A673 (cell line): ENCODE measurements around the gene CCDC39. TPM values are rescaled to one million over a fixed set of nuclear protein-coding genes. Genes with fewer than 3 reads are reported as not detected.

Experiments
- Bru-seq: library from RNA; stranded (reverse); fragments of 400-500 nt; gene quantifications from one replicate; lab custom pipeline; 2021; lab: Mats Ljungman, UMichigan
- BruChase-seq, 2 experiments: library from RNA; stranded (reverse); fragments of 400-500 nt; gene quantifications; one replicate each; lab custom pipeline; 2021; lab: Mats Ljungman, UMichigan
- BruUV-seq: library from RNA; stranded (reverse); fragments of 400-500 nt; replicated peaks from 2 replicates; lab custom pipeline; 2021; lab: Mats Ljungman, UMichigan
- CTCF ChIA-PET: fragments of 300-600 bp; sonication (Branson Sonifier 250); formaldehyde crosslinking; loops from one replicate; lab custom pipeline; 2022; ENCODE audit warnings: antibody characterized with exemption; lab: Charles Lee
- POLR2A ChIA-PET: fragments of 300-600 bp; sonication (Branson Sonifier 250); formaldehyde crosslinking; loops from one replicate; lab custom pipeline; 2022; ENCODE audit warnings: antibody characterized with exemption; ENCODE audit not compliant: low non-redundant PET; lab: Charles Lee
- DNase-seq: peaks from one replicate; pipeline ENCODE4 v3.0.0-alpha.2; 2015; ENCODE audit warnings: low spot score
- H3K27ac ChIP-seq: fragments of 200-600 bp; sonication (generic); 2 replicates; pipeline ENCODE4 v1.5.1; 2016; ENCODE audit warnings: mixed run types, low read depth, mild to moderate bottlenecking, mixed read lengths, antibody characterized with exemption, low read length; ENCODE audit not compliant: poor library complexity, severe bottlenecking
- H3K27me3 ChIP-seq: fragments of 200-600 bp; sonication (generic); replicated peaks from 2 replicates; pipeline ENCODE4 v1.6.1; 2017; ENCODE audit warnings: mixed run types, low read depth, mild to moderate bottlenecking, mixed read lengths, antibody characterized with exemption, low read length; ENCODE audit not compliant: insufficient read depth, poor library complexity
- H3K36me3 ChIP-seq: fragments of 200-600 bp; sonication (generic); 2 replicates; pipeline ENCODE4 v1.6.1; 2016; ENCODE audit warnings: mixed run types, mild to moderate bottlenecking, mixed read lengths, antibody characterized with exemption, low read length; ENCODE audit not compliant: insufficient read depth, poor library complexity, severe bottlenecking
- H3K4me1 ChIP-seq: fragments of 200-600 bp; sonication (generic); 2 replicates; pipeline ENCODE4 v1.6.1; 2017; ENCODE audit warnings: mixed run types, mild to moderate bottlenecking, mixed read lengths, antibody characterized with exemption, low read length; ENCODE audit not compliant: insufficient read depth, poor library complexity, severe bottlenecking
- H3K4me3 ChIP-seq: fragments of 200-600 bp; sonication (generic); 2 replicates; pipeline ENCODE4 v1.5.1; 2016; ENCODE audit warnings: low read depth, mixed run types, mild to moderate bottlenecking, mixed read lengths, low read length; ENCODE audit not compliant: poor library complexity, severe bottlenecking
- H3K9me3 ChIP-seq: fragments of 200-600 bp; sonication (generic); 2 replicates; pipeline ENCODE4 v1.6.1; 2016; ENCODE audit warnings: mixed run types, low read depth, mild to moderate bottlenecking, mixed read lengths, antibody characterized with exemption, low read length; ENCODE audit not compliant: poor library complexity, severe bottlenecking
- CTCF ChIP-seq: fragments of 300-800, 200-600 bp; sonication (generic); conservative IDR thresholded peaks from 2 replicates; pipeline ENCODE4 v1.5.1; 2017; ENCODE audit warnings: low read depth, mild to moderate bottlenecking, antibody characterized with exemption, low read length, moderate library complexity, mixed read lengths
- EZH2 ChIP-seq: fragments of 200-600 bp; sonication (generic); IDR thresholded peaks from 2 replicates; pipeline ENCODE4 v1.6.1; 2017; ENCODE audit warnings: borderline replicate concordance, low read depth, mild to moderate bottlenecking, mixed read lengths, antibody characterized with exemption, low read length; ENCODE audit not compliant: poor library complexity, severe bottlenecking
- intact Hi-C: fragments of 100-400 bp; cut with micrococcal nuclease; formaldehyde crosslinking; loops from one replicate; pipeline ENCODE4 v1.10.0; 2022; ENCODE audit not compliant: unreplicated experiment
- long read RNA-seq: library from polyadenylated mRNA; stranded (forward); transcript quantifications from one replicate; pipeline ENCODE4 v2.0.0, GENCODE V29; 2022
- total RNA-seq: library from RNA; stranded (reverse); gene quantifications from 2 replicates; pipeline ENCODE4 v1.2.3, GENCODE V29; 2021

CCDC39 gene
- total RNA-seq (not detected in 2 replicates), Bru-seq, nascent RNA (not detected), BruChase-seq, experiment 1, labeled RNA remaining after a 2-hour chase (not detected), BruChase-seq, experiment 2, labeled RNA remaining after a 6-hour chase (not detected)
- long read RNA-seq, partial matches to known transcripts = 0 of 1 reads
- long read RNA-seq, other reads (novel, unspliced or antisense) = 1 of 1 reads

- Histone ChIP-seq H3K4me3 (peak within 1 kb of the TSS; percentile 59), H3K9me3 (no peaks in the 10 kb centered on the region), H3K36me3 (no peaks in the 10 kb centered on the region), H3K27ac (no peak within 1 kb of the TSS), H3K4me1 (peaks cover 4% of the 10 kb centered on the region), H3K27me3 (peaks cover 57% of the 10 kb centered on the region)
- ChIA-PET CTCF (no interaction called here), POLR2A (interaction anchor here (0.5 kb wide), 1 partner anchor 428 kb away, joined by 24 read pairs; no protein-coding TSS in a partner anchor)
- intact Hi-C loops = no loop called here
- DNase-seq = peak; percentile 69
- TF ChIP-seq EZH2 (peak; percentile 65), CTCF (no peak)
- BruUV-seq = no TSS peak
Measured at GRCh38 chr3:180679178-180680096, at the start of gene CCDC39. TSS of gene CCDC39 (minus strand) at chr3:180679489. CDS start at chr3:180679380, 109 bp downstream.

- no peak for DNase-seq
- Histone ChIP-seq H3K9me3 (no peaks in the 10 kb centered on the region), H3K4me3 (no peak overlapping the region), H3K27me3 (peaks cover 41% of the 10 kb centered on the region), H3K27ac (no peak overlapping the region), H3K36me3 (no peaks in the 10 kb centered on the region), H3K4me1 (no peaks in the 10 kb centered on the region)
- no TSS peak for BruUV-seq
- TF ChIP-seq EZH2 (no peak), CTCF (no peak)
- POLR2A ChIA-PET = no interaction called here
- intact Hi-C loops = no loop called here
- CTCF ChIA-PET = no interaction called here
Measured at GRCh38 chr3:180720012-180720411, 40.7 kb upstream of the CCDC39 start.

GRCh38 chr3:180707896-180708295 is 28.6 kb upstream of the CCDC39 start:
- no peak for DNase-seq
- H3K27me3 ChIP-seq = peaks cover 30% of the 10 kb centered on the region
- ChIA-PET CTCF (interaction anchor here (0.5 kb wide), 1 partner anchor 23 kb away, joined by 5 read pairs; no protein-coding TSS in a partner anchor), POLR2A (no interaction called here)
- H3K4me1 ChIP-seq = no peaks in the 10 kb centered on the region
- no TSS peak for BruUV-seq
- no peak overlapping the region for H3K27ac ChIP-seq
- no peaks in the 10 kb centered on the region for H3K9me3 ChIP-seq
- H3K4me3 ChIP-seq = no peak overlapping the region
- no peaks in the 10 kb centered on the region for H3K36me3 ChIP-seq
- TF ChIP-seq CTCF (no peak), EZH2 (no peak)
- intact Hi-C loops = no loop called here
